HEK293 (cell line): Measurements from ENCODE around the gene ENDOV.

Experiments used
- MZF1 ChIP-seq: fragments of 450-650 bp; formaldehyde crosslinking; IDR thresholded peaks from 2 replicates; pipeline ENCODE4 v1.5.1; 2017; ENCODE audit warnings: missing biosample characterization, missing genetic modification characterization, borderline replicate concordance
- PRDM6 ChIP-seq: fragments of 450-650 bp; formaldehyde crosslinking; IDR thresholded peaks from 2 replicates; pipeline ENCODE4 v1.5.1; 2017; ENCODE audit warnings: missing biosample characterization, missing genetic modification characterization
- ZSCAN18 ChIP-seq: fragments of 450-650 bp; formaldehyde crosslinking; IDR thresholded peaks from 2 replicates; pipeline ENCODE4 v1.5.1; 2016; ENCODE audit warnings: missing biosample characterization, missing genetic modification characterization

- TF ChIP-seq PRDM6 (tag by site-specific recombination) (no peak), ZSCAN18 (tag by site-specific recombination) (no peak), MZF1 (tag by site-specific recombination) (no peak)
These were observed 26.4 kb upstream of the ENDOV start for GRCh38 chr17:80388601-80389000.
